A549 (cell line): ENCODE data around the gene CREB5. TPM values are rescaled to one million over a fixed set of nuclear protein-coding genes. Genes with fewer than 3 reads are reported as not detected.

Source experiments
- ATAC-seq, 2 experiments: fragments of 200-7000 bp in 1 of 2; fragments of >200 bp in 1 of 2; cut with Nextera tagmentation in 1 of 2; cut with Tn5 transposase in 1 of 2; 3 replicates each; pipeline versions ENCODE4 v1.8.0 to v1.9.1; 2018 to 2020; ENCODE audit warnings: mild to moderate bottlenecking in 1 of 2, moderate library complexity in 1 of 2
- CTCF ChIA-PET: fragments of 300-600 bp; sonication (Branson Sonifier 250); formaldehyde crosslinking; extraction: SDS; loops from one replicate; lab custom pipeline; 2021; ENCODE audit warnings: antibody characterized with exemption, inconsistent platforms; lab: Yijun Ruan, JAX
- POLR2A ChIA-PET: fragments of 350-600 bp; formaldehyde crosslinking; extraction: SDS; loops from one replicate; lab custom pipeline; 2021; ENCODE audit warnings: antibody characterized with exemption, inconsistent platforms; lab: Yijun Ruan, JAX
- DNase-seq, 2 experiments: peaks; one replicate each; pipeline versions ENCODE4 v3.0.0 to v3.0.0-alpha.2; 2011 to 2016; ENCODE audit warnings: low read depth in 1 of 2, low spot score in 1 of 2
- FAIRE-seq: peaks from 2 replicates; lab custom pipeline; 2011; peaks lifted over from hg19 to GRCh38; lab: Jason Lieb, UNC
- H3K27ac ChIP-seq, 2 experiments: fragments of >200 bp; sonication (Bioruptor Twin); formaldehyde crosslinking; 3 replicates each; pipeline ENCODE4 v1.5.1; 2016 to 2017
- H3K4me1 ChIP-seq: fragments of >200 bp; sonication (Bioruptor Twin); formaldehyde crosslinking; 3 replicates; pipeline ENCODE4 v1.6.1; 2016
- H3K4me2 ChIP-seq: fragments of >200 bp; sonication (Bioruptor Twin); formaldehyde crosslinking; 3 replicates; pipeline ENCODE4 v1.6.1; 2016
- H3K4me3 ChIP-seq: fragments of >200 bp; sonication (Bioruptor Twin); formaldehyde crosslinking; 3 replicates; pipeline ENCODE4 v1.5.1; 2016
- H3K9me3 ChIP-seq: fragments of >200 bp; sonication (Bioruptor Twin); formaldehyde crosslinking; 3 replicates; pipeline ENCODE4 v1.6.1; 2016
- BHLHE40 ChIP-seq: IDR thresholded peaks from 2 replicates; pipeline ENCODE4 v1.6.1; 2012; ENCODE audit warnings: low read depth, low read length, inconsistent platforms
- CBX8 ChIP-seq: fragments of 200-600 bp; sonication (generic); IDR thresholded peaks from 2 replicates; pipeline ENCODE4 v1.6.1; 2016
- CHD4 ChIP-seq: fragments of 200-600 bp; sonication (generic); IDR thresholded peaks from 2 replicates; pipeline ENCODE4 v1.6.1; 2016; ENCODE audit warnings: antibody characterized with exemption, mild to moderate bottlenecking, borderline replicate concordance
- EHMT2 ChIP-seq: fragments of 200-600 bp; sonication (generic); IDR thresholded peaks from 2 replicates; pipeline ENCODE4 v1.6.1; 2016; ENCODE audit warnings: antibody characterized with exemption, low read depth, mild to moderate bottlenecking, moderate library complexity
- ESRRA ChIP-seq: fragments of 150-350 bp; IDR thresholded peaks from 2 replicates; pipeline ENCODE4 v1.6.1; 2014; ENCODE audit warnings: mild to moderate bottlenecking, low read length, borderline replicate concordance
- FOSL2 ChIP-seq, 2 experiments: fragments of 450-650 bp in 1 of 2; fragments of >200 bp in 1 of 2; sonication (Bioruptor Twin) in 1 of 2; formaldehyde crosslinking; IDR thresholded peaks; 2 replicates each; pipeline versions ENCODE4 v1.5.0 to v1.6.1; 2016 to 2020; ENCODE audit warnings: mild to moderate bottlenecking in 1 of 2, moderate library complexity in 1 of 2
- HDAC2 ChIP-seq: fragments of 200-600 bp; sonication (generic); IDR thresholded peaks from 2 replicates; pipeline ENCODE4 v1.6.1; 2016
- HOXB5 ChIP-seq: fragments of 250-450 bp; sonication (Bioruptor Pico); IDR thresholded peaks from 2 replicates; pipeline ENCODE4 v1.5.0; 2020; ENCODE audit warnings: mild to moderate bottlenecking, moderate library complexity
- JUN ChIP-seq, 2 experiments: fragments of >200 bp; sonication (Bioruptor Twin); formaldehyde crosslinking; IDR thresholded peaks; 2 replicates in 1 of 2; 3 replicates in 1 of 2; pipeline ENCODE4 v1.6.1; 2016 to 2017
- KDM5A ChIP-seq: fragments of 200-600 bp; sonication (generic); IDR thresholded peaks from 2 replicates; pipeline ENCODE4 v1.6.1; 2016; ENCODE audit warnings: antibody characterized with exemption, mild to moderate bottlenecking
- MAFK ChIP-seq: fragments of 450-650 bp; IDR thresholded peaks from 2 replicates; pipeline ENCODE4 v1.6.1; 2014; ENCODE audit not compliant: partially characterized antibody
- MYC ChIP-seq: IDR thresholded peaks from 2 replicates; pipeline ENCODE4 v1.6.1; 2012; ENCODE audit warnings: mild to moderate bottlenecking, inconsistent platforms, low read length, improper control_type of control experiment, borderline replicate concordance
- NFE2L2 ChIP-seq: fragments of 150-350 bp; conservative IDR thresholded peaks from 2 replicates; pipeline ENCODE4 v1.6.1; 2014; ENCODE audit warnings: low read length
- NPAS2 ChIP-seq: fragments of 250-450 bp; sonication (Bioruptor Pico); IDR thresholded peaks from 2 replicates; pipeline ENCODE4 v1.8.0; 2022; ENCODE audit warnings: mild to moderate bottlenecking, moderate library complexity, borderline replicate concordance
- NR3C1 ChIP-seq: fragments of >200 bp; sonication (Bioruptor Twin); formaldehyde crosslinking; IDR thresholded peaks from 3 replicates; pipeline ENCODE4 v1.6.1; 2017
- POLR2A ChIP-seq: IDR thresholded peaks from 2 replicates; pipeline ENCODE4 v1.6.1; 2012; ENCODE audit warnings: mild to moderate bottlenecking, low read length
- POLR2AphosphoS2 ChIP-seq: conservative IDR thresholded peaks from 2 replicates; pipeline ENCODE4 v1.6.1; 2012; ENCODE audit warnings: low read length, improper control_type of control experiment, inconsistent platforms
- RAD21 ChIP-seq, 2 experiments: fragments of >200 bp in 1 of 2; sonication (Bioruptor Twin) in 1 of 2; formaldehyde crosslinking in 1 of 2; IDR thresholded peaks in 1 of 2; conservative IDR thresholded peaks in 1 of 2; 2 replicates in 1 of 2; 3 replicates in 1 of 2; pipeline ENCODE4 v1.6.1; 2012 to 2018; ENCODE audit warnings: inconsistent platforms in 1 of 2
- RARB ChIP-seq: fragments of 250-450 bp; sonication (Bioruptor Pico); IDR thresholded peaks from 2 replicates; pipeline ENCODE4 v1.8.0; 2021; ENCODE audit warnings: mild to moderate bottlenecking, moderate library complexity
- ZC3H11A ChIP-seq: fragments of 450-650 bp; IDR thresholded peaks from 2 replicates; pipeline ENCODE4 v1.6.1; 2014; ENCODE audit warnings: antibody characterized with exemption, mild to moderate bottlenecking
- ZNF302 ChIP-seq: fragments of 250-450 bp; sonication (Bioruptor Pico); IDR thresholded peaks from 2 replicates; pipeline ENCODE4 v1.9.0; 2021; ENCODE audit warnings: inconsistent platforms, mild to moderate bottlenecking, moderate library complexity
- ZSCAN20 ChIP-seq: fragments of 250-450 bp; sonication (Bioruptor Pico); IDR thresholded peaks from 2 replicates; pipeline ENCODE4 v1.8.0; 2022; ENCODE audit warnings: mild to moderate bottlenecking, moderate library complexity
- WGBS: methylation state at CpG from one replicate; pipeline ENCODE4 v1.1.6; 2017; ENCODE audit errors: missing lambda C conversion rate; 5-methylcytosine and 5-hydroxymethylcytosine counted together
- polyA plus RNA-seq, 4 experiments: library from polyadenylated mRNA; depleted of rRNA in 3 of 4; stranded (reverse); fragments of >200 nt; fragmentation: RNase III in 1 of 4; extraction: RNeasy Plus Mini Kit Qiagen cat#74134 plus additional on column Dnase treatment in 1 of 4; gene quantifications; 2 replicates in 3 of 4; 3 replicates in 1 of 4; pipeline ENCODE4 v1.2.3, GENCODE V29; 2011 to 2017
- TF ChIP-seq, protein P1 (sequence below): fragments of 200-600 bp; sonication (generic); IDR thresholded peaks from 2 replicates; pipeline ENCODE4 v1.6.1; 2016; ENCODE audit warnings: antibody characterized with exemption, mild to moderate bottlenecking, moderate library complexity
- TF ChIP-seq, protein P2 (sequence below): fragments of >200 bp; sonication (Bioruptor Twin); formaldehyde crosslinking; IDR thresholded peaks from 3 replicates; pipeline ENCODE4 v1.6.1; 2016
- TF ChIP-seq, protein P3 (sequence below): IDR thresholded peaks from 2 replicates; pipeline ENCODE4 v1.6.1; 2012

CREB5 gene
- polyA plus RNA-seq, 2 of the 4 experiments (the other 2 are of a cell fraction), result 0.61 to 1.5 TPM

DNA sequence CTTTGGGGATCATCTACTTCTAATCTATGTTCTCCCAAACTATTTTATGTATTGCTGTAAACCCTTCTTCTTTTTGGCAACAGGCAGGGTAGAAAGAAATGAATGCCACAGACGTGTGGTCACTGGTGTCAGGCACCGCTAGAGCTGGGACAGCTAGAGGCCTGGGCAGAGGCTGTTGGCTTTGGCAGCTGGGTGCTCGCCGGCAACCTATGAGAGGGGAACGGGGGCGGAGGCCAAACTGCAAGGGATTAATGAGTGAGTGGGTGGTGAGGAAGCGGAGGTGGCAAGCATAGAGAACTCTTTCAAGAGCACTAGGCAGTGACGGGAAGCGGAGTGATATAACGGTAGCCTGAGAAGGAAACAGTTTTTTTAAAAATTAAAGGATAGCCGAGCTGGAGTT, 78.5 kb downstream of the CREB5 start:
- H3K4me3 ChIP-seq, result no peak overlapping the region
- ChIA-PET POLR2A (no interaction called here), CTCF (interaction anchor here (1.6 kb wide), 1 partner anchor 9 kb away, joined by 4 read pairs; no protein-coding TSS in a partner anchor)
- no peaks in the 10 kb centered on the region for H3K9me3 ChIP-seq
- FAIRE-seq (no peak), DNase-seq (no peak), ATAC-seq (no peak)
- H3K27ac ChIP-seq, result no peak overlapping the region
- TF ChIP-seq NPAS2 (CRISPR knock-in tag) (no peak), POLR2AphosphoS2 (no peak), KDM5A (no peak), MAFK (no peak), JUN (IDR thresholded peaks at IDR 0.05) (no peak), CHD4 (no peak), ZSCAN20 (CRISPR knock-in tag) (no peak)
- WGBS, result 77% methylated on average over 11 of the region's 11 CpGs
- H3K4me1 ChIP-seq, result no peaks in the 10 kb centered on the region
- H3K4me2 ChIP-seq, result no peak overlapping the region

DNA sequence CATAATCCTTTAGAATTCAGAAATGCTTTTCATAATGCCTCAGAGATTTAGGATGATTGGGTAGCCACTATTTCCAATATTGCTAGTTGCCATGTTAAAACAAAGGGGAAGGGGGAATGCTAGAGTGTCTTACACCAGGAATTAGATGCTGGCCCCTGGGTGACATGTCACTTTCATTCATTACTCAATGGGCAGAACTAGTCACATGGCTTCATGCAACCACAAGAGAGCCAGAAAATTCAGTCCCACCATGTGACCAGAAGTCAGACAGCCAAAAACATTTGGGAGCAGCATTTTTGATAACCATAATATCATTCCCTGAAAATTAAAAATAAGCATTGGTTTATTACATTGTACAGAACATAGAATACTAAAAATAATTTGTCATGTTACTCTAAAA, 81.2 kb downstream of the CREB5 start:
- Histone ChIP-seq H3K4me1 (no peaks in the 10 kb centered on the region), H3K4me3 (no peak overlapping the region), H3K9me3 (no peaks in the 10 kb centered on the region), H3K27ac (no peak overlapping the region), H3K4me2 (no peak overlapping the region)
- DNase-seq (no peak), FAIRE-seq (no peak), ATAC-seq (no peak)
- POLR2A ChIA-PET, result no interaction called here
- TF ChIP-seq KDM5A (no peak), NFE2L2 (no peak), JUN (IDR thresholded peaks at IDR 0.05) (no peak), ESRRA (no peak), BHLHE40 (no peak), POLR2A (no peak), CBX8 (no peak)
- TF ChIP-seq, protein P1, sequence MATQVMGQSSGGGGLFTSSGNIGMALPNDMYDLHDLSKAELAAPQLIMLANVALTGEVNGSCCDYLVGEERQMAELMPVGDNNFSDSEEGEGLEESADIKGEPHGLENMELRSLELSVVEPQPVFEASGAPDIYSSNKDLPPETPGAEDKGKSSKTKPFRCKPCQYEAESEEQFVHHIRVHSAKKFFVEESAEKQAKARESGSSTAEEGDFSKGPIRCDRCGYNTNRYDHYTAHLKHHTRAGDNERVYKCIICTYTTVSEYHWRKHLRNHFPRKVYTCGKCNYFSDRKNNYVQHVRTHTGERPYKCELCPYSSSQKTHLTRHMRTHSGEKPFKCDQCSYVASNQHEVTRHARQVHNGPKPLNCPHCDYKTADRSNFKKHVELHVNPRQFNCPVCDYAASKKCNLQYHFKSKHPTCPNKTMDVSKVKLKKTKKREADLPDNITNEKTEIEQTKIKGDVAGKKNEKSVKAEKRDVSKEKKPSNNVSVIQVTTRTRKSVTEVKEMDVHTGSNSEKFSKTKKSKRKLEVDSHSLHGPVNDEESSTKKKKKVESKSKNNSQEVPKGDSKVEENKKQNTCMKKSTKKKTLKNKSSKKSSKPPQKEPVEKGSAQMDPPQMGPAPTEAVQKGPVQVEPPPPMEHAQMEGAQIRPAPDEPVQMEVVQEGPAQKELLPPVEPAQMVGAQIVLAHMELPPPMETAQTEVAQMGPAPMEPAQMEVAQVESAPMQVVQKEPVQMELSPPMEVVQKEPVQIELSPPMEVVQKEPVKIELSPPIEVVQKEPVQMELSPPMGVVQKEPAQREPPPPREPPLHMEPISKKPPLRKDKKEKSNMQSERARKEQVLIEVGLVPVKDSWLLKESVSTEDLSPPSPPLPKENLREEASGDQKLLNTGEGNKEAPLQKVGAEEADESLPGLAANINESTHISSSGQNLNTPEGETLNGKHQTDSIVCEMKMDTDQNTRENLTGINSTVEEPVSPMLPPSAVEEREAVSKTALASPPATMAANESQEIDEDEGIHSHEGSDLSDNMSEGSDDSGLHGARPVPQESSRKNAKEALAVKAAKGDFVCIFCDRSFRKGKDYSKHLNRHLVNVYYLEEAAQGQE, result no peak
- TF ChIP-seq, protein P2, sequence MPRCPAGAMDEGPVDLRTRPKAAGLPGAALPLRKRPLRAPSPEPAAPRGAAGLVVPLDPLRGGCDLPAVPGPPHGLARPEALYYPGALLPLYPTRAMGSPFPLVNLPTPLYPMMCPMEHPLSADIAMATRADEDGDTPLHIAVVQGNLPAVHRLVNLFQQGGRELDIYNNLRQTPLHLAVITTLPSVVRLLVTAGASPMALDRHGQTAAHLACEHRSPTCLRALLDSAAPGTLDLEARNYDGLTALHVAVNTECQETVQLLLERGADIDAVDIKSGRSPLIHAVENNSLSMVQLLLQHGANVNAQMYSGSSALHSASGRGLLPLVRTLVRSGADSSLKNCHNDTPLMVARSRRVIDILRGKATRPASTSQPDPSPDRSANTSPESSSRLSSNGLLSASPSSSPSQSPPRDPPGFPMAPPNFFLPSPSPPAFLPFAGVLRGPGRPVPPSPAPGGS, result no peak
- CTCF ChIA-PET, result no interaction called here

DNA sequence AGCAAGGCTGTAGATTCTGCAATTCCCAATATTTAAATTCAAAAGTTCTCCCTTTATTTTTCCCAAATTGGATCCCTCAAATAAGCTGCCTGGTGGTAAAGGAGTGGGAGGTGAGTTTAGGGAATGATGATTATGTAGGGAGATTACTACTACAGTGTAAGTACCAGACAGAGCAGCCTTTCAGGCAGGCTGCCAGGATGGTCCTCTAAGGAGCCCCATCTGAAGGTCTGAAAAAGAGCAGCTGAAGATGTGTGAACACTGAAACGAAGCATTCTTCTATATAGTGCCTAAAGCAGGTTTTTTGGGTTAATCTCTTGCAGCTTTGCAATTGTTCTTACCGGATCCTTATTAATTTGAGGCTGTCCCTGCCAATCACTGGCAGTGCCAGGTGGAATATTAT, 84.7 kb downstream of the CREB5 start:
- no peak overlapping the region for H3K4me2 ChIP-seq
- TF ChIP-seq ZNF302 (CRISPR knock-in tag) (no peak), MAFK (no peak), POLR2AphosphoS2 (no peak), MYC (no peak), ZC3H11A (no peak), POLR2A (no peak), CHD4 (no peak), HDAC2 (no peak), RARB (CRISPR knock-in tag) (no peak), FOSL2 (IDR thresholded peaks at IDR 0.05) (no peak), FOSL2 (CRISPR knock-in tag; IDR thresholded peaks at IDR 0.05) (no peak), NR3C1 (no peak), HOXB5 (no peak), CBX8 (no peak), EHMT2 (no peak), RAD21 (conservative IDR thresholded peaks at IDR 0.05 in 1 of 2, IDR thresholded peaks at IDR 0.05 in 1 of 2) (no peak)
- TF ChIP-seq, protein P1, result no peak
- TF ChIP-seq, protein P3, sequence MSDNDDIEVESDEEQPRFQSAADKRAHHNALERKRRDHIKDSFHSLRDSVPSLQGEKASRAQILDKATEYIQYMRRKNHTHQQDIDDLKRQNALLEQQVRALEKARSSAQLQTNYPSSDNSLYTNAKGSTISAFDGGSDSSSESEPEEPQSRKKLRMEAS, result no peak
- TF ChIP-seq, all 56 proteins: peak for 0
- CTCF ChIA-PET, result interaction anchor here (0.8 to 1.3 kb wide), 2 partner anchors 19 to 125 kb away, joined by 3 to 4 read pairs; no protein-coding TSS in a partner anchor
- Histone ChIP-seq H3K9me3 (no peaks in the 10 kb centered on the region), H3K4me1 (no peaks in the 10 kb centered on the region), H3K4me3 (no peak overlapping the region), H3K27ac (no peak overlapping the region)
- POLR2A ChIA-PET, result no interaction called here
- 35% methylated on average over 2 of the region's 2 CpGs for WGBS
- no peak for ATAC-seq
- no peak for FAIRE-seq
- DNase-seq, result no peak
